WERI-Rb-1 (cell line): ENCODE measurements around the gene DAZAP1.

ENCODE experiments used
- DNase-seq: peaks from one replicate; pipeline ENCODE4 v3.0.0-alpha.2; 2020
- H3K27ac ChIP-seq: fragments of 250-450 bp; sonication (Bioruptor Pico); 2 replicates; pipeline ENCODE4 v1.5.1; 2020; ENCODE audit warnings: mild to moderate bottlenecking, moderate library complexity
- H3K27me3 ChIP-seq: fragments of 250-450 bp; sonication (Bioruptor Pico); 2 replicates; pipeline ENCODE4 v1.5.1; 2021; ENCODE audit warnings: mild to moderate bottlenecking, low read depth, moderate library complexity; ENCODE audit not compliant: insufficient read depth, severe bottlenecking
- H3K36me3 ChIP-seq: fragments of 250-450 bp; sonication (Bioruptor Pico); 2 replicates; pipeline ENCODE4 v1.5.1; 2020; ENCODE audit warnings: mild to moderate bottlenecking, moderate library complexity
- H3K4me3 ChIP-seq: 2 replicates; pipeline ENCODE4 v1.5.1; 2011; ENCODE audit warnings: low read depth, mild to moderate bottlenecking, control low read depth, low read length
- H3K9me3 ChIP-seq: fragments of 250-450 bp; sonication (Bioruptor Pico); 2 replicates; pipeline ENCODE4 v1.5.1; 2021; ENCODE audit warnings: mild to moderate bottlenecking, moderate library complexity; ENCODE audit not compliant: severe bottlenecking
- CTCF ChIP-seq: IDR thresholded peaks from 2 replicates; pipeline ENCODE4 v1.5.1; 2011; ENCODE audit warnings: low read depth, mild to moderate bottlenecking, control low read depth, inconsistent platforms, low read length

The DAZAP1 gene

GRCh38 chr19:1445932-1446712 is 38.7 kb downstream of the DAZAP1 start:
- Histone ChIP-seq H3K27me3 (peaks cover 30% of the 10 kb centered on the region), H3K36me3 (peaks cover 19% of the 10 kb centered on the region), H3K4me3 (peak overlapping the region; percentile 60), H3K9me3 (no peaks in the 10 kb centered on the region), H3K27ac (peak overlapping the region; percentile 34; the same call in 1 of the 2 replicates)
- no peak for TF ChIP-seq CTCF
- peak; percentile 78 for DNase-seq

- no peak for TF ChIP-seq CTCF
- Histone ChIP-seq H3K4me3 (peak overlapping the region; percentile 56), H3K27me3 (peaks cover 37% of the 10 kb centered on the region), H3K9me3 (no peaks in the 10 kb centered on the region), H3K27ac (no peak overlapping the region), H3K36me3 (peaks cover 11% of the 10 kb centered on the region)
- DNase-seq: peak; percentile 33
These were observed 39.5 kb downstream of the DAZAP1 start for GRCh38 chr19:1446713-1447481.

GRCh38 chr19:1447504-1447903 is 40.1 kb downstream of the DAZAP1 start:
- no peak for TF ChIP-seq CTCF
- H3K36me3 ChIP-seq: peaks cover 5% of the 10 kb centered on the region
- no peak for DNase-seq
- peaks cover 43% of the 10 kb centered on the region for H3K27me3 ChIP-seq
- H3K9me3 ChIP-seq: no peaks in the 10 kb centered on the region
- H3K4me3 ChIP-seq: no peak overlapping the region
- no peak overlapping the region for H3K27ac ChIP-seq

GRCh38 chr19:1447944-1448343 is 40.6 kb downstream of the DAZAP1 start:
- H3K9me3 ChIP-seq: no peaks in the 10 kb centered on the region
- TF ChIP-seq CTCF: no peak
- H3K27me3 ChIP-seq: peaks cover 45% of the 10 kb centered on the region
- no peak overlapping the region for H3K27ac ChIP-seq
- peaks cover under 1% of the 10 kb centered on the region for H3K36me3 ChIP-seq
- H3K4me3 ChIP-seq: no peak overlapping the region
- no peak for DNase-seq

- Histone ChIP-seq H3K36me3 (no peaks in the 10 kb centered on the region), H3K27ac (peak within 1 kb of the TSS; percentile 31; the same call in 1 of the 2 replicates), H3K27me3 (peaks cover 45% of the 10 kb centered on the region), H3K9me3 (no peaks in the 10 kb centered on the region), H3K4me3 (peak within 1 kb of the TSS; percentile 19)
- peak; percentile 80 for DNase-seq
- no peak for TF ChIP-seq CTCF
These were observed 42.4 kb downstream of the DAZAP1 start, which contains the start of gene APC2 for GRCh38 chr19:1449467-1450442. APC2 (plus strand) TSS chr19:1450121; CDS start chr19:1453002, 2,881 bp downstream.
